ENCODE data around the gene SLC29A2. TPM values are rescaled to one million over a fixed set of nuclear protein-coding genes. Genes with fewer than 3 reads are reported as not detected.

The SLC29A2 gene
- total and polyA plus RNA-seq, 7 donors = 14.9 to 94.1 (median 56.8) TPM

DNA sequence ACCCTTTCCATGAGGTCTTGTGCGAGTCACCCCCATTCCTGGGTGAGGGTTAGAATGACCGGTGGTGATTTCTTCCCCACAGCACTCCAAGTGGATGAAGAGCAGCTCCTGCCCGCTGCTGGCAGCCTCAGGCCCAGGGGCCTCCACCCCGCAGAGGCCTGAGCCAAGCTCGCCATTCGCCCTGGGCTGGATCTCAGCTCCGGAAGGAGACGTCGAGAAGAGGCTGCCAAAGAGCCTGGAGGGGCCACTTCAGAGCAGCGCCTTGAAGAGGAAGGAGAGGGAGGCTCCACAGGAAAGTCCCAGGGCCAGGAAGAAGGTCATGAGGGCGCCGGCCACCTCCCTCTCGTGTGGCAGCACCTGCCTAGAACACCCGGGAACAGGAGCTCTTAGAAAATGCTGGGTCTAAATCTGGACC, 8.4 kb downstream of the SLC29A2 start:
- peaks cover 20% of the 10 kb centered on the region for H3K4me1 ChIP-seq
- H3K36me3 ChIP-seq (ENCODE audit: insufficient read depth in 1 of 2, low read depth in 1 of 2) = peaks cover 0 to 69% of the 10 kb centered on the region in 2 donors
- no peak for TF ChIP-seq CTCF (IDR thresholded peaks at IDR 0.05)
- WGBS, 3 donors = 44 to 57% (median 46%) methylated on average over 14 of the region's 14 CpGs
- H3K27ac ChIP-seq = peak overlapping the region; percentile 23
- H3K4me3 ChIP-seq = no peak overlapping the region
- no peaks in the 10 kb centered on the region for H3K27me3 ChIP-seq (ENCODE audit: insufficient read depth in 3 of 3, low read length in 2 of 3)
- intact Hi-C loops (cut with DNase I) = no loop called here
- DNase-seq = peak in 1 of 2 donors; percentile 48
- peak in 1 of 4 donors; percentile 1 for ATAC-seq
- H3K9me3 ChIP-seq = no peaks in the 10 kb centered on the region

GRCh38 chr11:66362481-66363147, 8.9 kb downstream of the SLC29A2 start:
- no peak for TF ChIP-seq CTCF (IDR thresholded peaks at IDR 0.05)
- Histone ChIP-seq H3K4me3 (no peak overlapping the region), H3K36me3 (ENCODE audit: insufficient read depth in 1 of 2, low read depth in 1 of 2) (peaks cover 0 to 63% of the 10 kb centered on the region in 2 donors), H3K27me3 (ENCODE audit: insufficient read depth in 3 of 3, low read length in 2 of 3) (no peaks in the 10 kb centered on the region), H3K9me3 (no peaks in the 10 kb centered on the region), H3K27ac (peak overlapping the region; percentile 16), H3K4me1 (peaks cover 14% of the 10 kb centered on the region)
- 72 to 85% (median 76%) methylated on average over 9 of the region's 9 CpGs for WGBS, 3 donors
- ATAC-seq (no peak), DNase-seq (peak in 1 of 2 donors; percentile 30)
- intact Hi-C loops (cut with DNase I) = no loop called here

GRCh38 chr11:66361502-66361941, 10.0 kb downstream of the SLC29A2 start:
- intact Hi-C loops (cut with DNase I) = no loop called here
- Histone ChIP-seq H3K9me3 (no peaks in the 10 kb centered on the region), H3K36me3 (ENCODE audit: insufficient read depth in 1 of 2, low read depth in 1 of 2) (peaks cover 0 to 52% of the 10 kb centered on the region in 2 donors), H3K4me3 (no peak overlapping the region), H3K27me3 (ENCODE audit: insufficient read depth in 3 of 3, low read length in 2 of 3) (no peaks in the 10 kb centered on the region), H3K27ac (no peak overlapping the region), H3K4me1 (peaks cover 6% of the 10 kb centered on the region)
- TF ChIP-seq CTCF (IDR thresholded peaks at IDR 0.05) = no peak
- ATAC-seq (peak in 2 of 4 donors; percentile 2), DNase-seq (peak in 1 of 2 donors; percentile 39)
- 49 to 66% (median 55%) methylated on average over 6 of the region's 6 CpGs for WGBS, 3 donors

GRCh38 chr11:66360406-66361073, 11.0 kb downstream of the SLC29A2 start:
- Histone ChIP-seq H3K36me3 (ENCODE audit: insufficient read depth in 1 of 2, low read depth in 1 of 2) (peaks cover 0 to 42% of the 10 kb centered on the region in 2 donors), H3K9me3 (no peaks in the 10 kb centered on the region), H3K4me1 (peaks cover 6% of the 10 kb centered on the region), H3K4me3 (no peak overlapping the region), H3K27me3 (ENCODE audit: insufficient read depth in 3 of 3, low read length in 2 of 3) (no peaks in the 10 kb centered on the region), H3K27ac (no peak overlapping the region)
- WGBS, 3 donors = 52 to 89% (median 55%) methylated on average over 14 to 15 of the region's 15 CpGs
- DNase-seq = peak in 1 of 2 donors; percentile 41
- ATAC-seq = peak in 3 of 4 donors; percentile 3 to 16 (median 12)
- intact Hi-C loops (cut with DNase I) = no loop called here
- no peak for TF ChIP-seq CTCF (IDR thresholded peaks at IDR 0.05)
